HepG2 (cell line): Measurements from ENCODE around the gene ZNF428. TPM values are rescaled to one million over a fixed set of nuclear protein-coding genes. Genes with fewer than 3 reads are reported as not detected.

ENCODE experiments used
- DPF2 ChIP-seq: sonication (generic); formaldehyde crosslinking; IDR thresholded peaks from 2 replicates; pipeline ENCODE4 v1.4.0; 2020; ENCODE audit warnings: mild to moderate bottlenecking, low read depth, missing genetic modification reagents, borderline replicate concordance
- ELF1 ChIP-seq: sonication (generic); formaldehyde crosslinking; IDR thresholded peaks from 2 replicates; pipeline ENCODE4 v1.4.0; 2020; ENCODE audit warnings: missing genetic modification reagents
- ESRRA ChIP-seq: sonication (generic); formaldehyde crosslinking; IDR thresholded peaks from 2 replicates; pipeline ENCODE4 v1.5.1; 2020; ENCODE audit warnings: mild to moderate bottlenecking, low read depth, missing genetic modification reagents
- ETV6 ChIP-seq: sonication (generic); formaldehyde crosslinking; conservative IDR thresholded peaks from 2 replicates; pipeline ENCODE4 v1.4.0; 2020; ENCODE audit warnings: missing genetic modification reagents
- GATA4 ChIP-seq: sonication (generic); IDR thresholded peaks from 2 replicates; pipeline ENCODE4 v1.6.1; 2016; ENCODE audit warnings: antibody characterized with exemption, low read depth, borderline replicate concordance
- GATAD1 ChIP-seq: IDR thresholded peaks from 2 replicates; pipeline ENCODE4 v1.6.1; 2016; ENCODE audit warnings: missing genetic modification reagents, missing compliant biosample characterization
- MZF1 ChIP-seq: sonication (generic); formaldehyde crosslinking; IDR thresholded peaks from 2 replicates; pipeline ENCODE4 v1.8.1; 2023; ENCODE audit warnings: mild to moderate bottlenecking, missing genetic modification reagents, borderline replicate concordance
- PRDM10 ChIP-seq: sonication (generic); formaldehyde crosslinking; IDR thresholded peaks from 2 replicates; pipeline ENCODE4 v1.4.0; 2020; ENCODE audit warnings: low read depth, missing genetic modification reagents
- ZBTB7B ChIP-seq: sonication (generic); formaldehyde crosslinking; IDR thresholded peaks from 2 replicates; pipeline ENCODE4 v1.4.0; 2020; ENCODE audit warnings: missing genetic modification reagents
- ZNF136 ChIP-seq: sonication (generic); formaldehyde crosslinking; IDR thresholded peaks from 2 replicates; pipeline ENCODE4 v1.8.1; 2022; ENCODE audit warnings: low read depth, mild to moderate bottlenecking, moderate library complexity, missing genetic modification reagents
- ZNF34 ChIP-seq: sonication (generic); formaldehyde crosslinking; IDR thresholded peaks from 2 replicates; pipeline ENCODE4 v1.4.0; 2020; ENCODE audit warnings: mild to moderate bottlenecking, missing genetic modification reagents, borderline replicate concordance
- ZNF350 ChIP-seq: sonication (generic); formaldehyde crosslinking; IDR thresholded peaks from 2 replicates; pipeline ENCODE4 v1.4.0; 2020; ENCODE audit warnings: mild to moderate bottlenecking, low read depth, missing genetic modification reagents, borderline replicate concordance
- ZNF709 ChIP-seq: sonication (generic); formaldehyde crosslinking; IDR thresholded peaks from 2 replicates; pipeline ENCODE4 v1.5.0; 2020; ENCODE audit warnings: mild to moderate bottlenecking, missing genetic modification reagents
- ZXDC ChIP-seq: sonication (generic); formaldehyde crosslinking; IDR thresholded peaks from 2 replicates; pipeline ENCODE4 v1.5.0; 2020; ENCODE audit warnings: mild to moderate bottlenecking, missing genetic modification reagents
- polyA plus RNA-seq, 8 experiments: library from polyadenylated mRNA; depleted of rRNA in 3 of 8; stranded (reverse) in 7 of 8; unstranded in 1 of 8; fragments of >200 nt; fragmentation: Illumina TruSeq in 4 of 8; extraction: Trizol in 4 of 8; gene quantifications; 2 replicates each; pipeline versions ENCODE4 v1.2.1 to v1.2.3, GENCODE V29; 2011 to 2016; ENCODE audit warnings: low read depth in 4 of 8, missing spikeins in 1 of 8, mixed read lengths in 1 of 8; ENCODE audit not compliant: insufficient read depth in 1 of 8
- total RNA-seq, 5 experiments: library from RNA; depleted of rRNA; stranded (reverse); fragments of >200 nt; fragmentation: Illumina TruSeq; extraction: Trizol; gene quantifications; 2 replicates each; pipeline ENCODE4 v1.2.3, GENCODE V29; 2016; ENCODE audit warnings: low read depth in 1 of 5
- TF ChIP-seq, protein P1 (sequence below): sonication (generic); formaldehyde crosslinking; IDR thresholded peaks from 2 replicates; pipeline ENCODE4 v1.5.1; 2020; ENCODE audit warnings: missing genetic modification reagents, mild to moderate bottlenecking, borderline replicate concordance
- TF ChIP-seq, protein P2 (sequence below): sonication (generic); formaldehyde crosslinking; conservative IDR thresholded peaks from 2 replicates; pipeline ENCODE4 v1.8.0; 2022; ENCODE audit warnings: mild to moderate bottlenecking, moderate library complexity, missing genetic modification reagents

Gene ZNF428
- total and polyA plus RNA-seq, 2 of the 13 experiments (the other 11 are each of a cell fraction or from before 2014, with no cell fraction given) = 10.4 to 26.9 TPM

DNA sequence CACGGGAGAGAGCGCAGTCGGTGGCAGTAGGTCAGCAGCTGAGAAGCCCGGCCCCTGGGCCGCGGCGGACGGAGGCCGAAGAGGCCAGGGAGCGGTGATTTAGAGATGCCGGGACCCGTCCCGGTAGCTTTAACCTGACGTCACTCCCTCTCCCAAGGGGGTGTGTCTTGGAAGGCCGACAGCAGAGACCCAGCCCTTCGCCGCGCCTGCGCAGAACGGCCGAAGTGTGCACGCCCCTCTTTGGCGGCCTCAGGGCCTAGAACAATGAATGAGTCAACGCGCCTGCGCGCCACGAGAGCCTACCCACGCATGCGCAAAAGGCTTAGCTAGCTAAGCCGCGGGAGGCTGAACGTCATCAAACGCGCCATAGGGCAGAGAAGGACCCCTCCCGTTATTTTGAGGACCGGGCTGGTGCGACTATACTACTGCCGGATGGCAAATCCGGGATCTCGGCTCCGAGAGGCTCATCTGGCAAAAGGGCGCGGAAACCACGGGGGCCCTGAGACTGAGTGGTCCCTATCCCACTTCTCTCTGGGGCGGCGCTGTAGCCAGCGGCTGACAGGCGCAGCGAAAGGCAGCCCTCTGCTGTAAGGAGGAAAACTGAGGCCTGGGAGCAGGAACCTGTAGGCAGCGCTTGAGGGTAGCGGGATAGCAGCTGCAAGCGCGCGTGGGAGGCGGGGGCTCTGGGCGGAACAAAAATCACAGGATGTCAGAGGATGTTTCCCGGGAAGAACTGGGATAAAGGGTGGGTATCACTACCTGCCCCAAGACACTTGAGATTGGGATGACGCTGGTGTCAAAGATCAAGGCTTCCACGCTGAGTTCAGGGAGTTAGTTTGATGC lies 23.2 kb downstream of the ZNF428 start, which contains the start of the genes IRGQ and ZNF576 (continued):
- peak; percentile 82; the same call in 1 of the 2 replicates for TF ChIP-seq ZNF350 (CRISPR knock-in tag)
- peak; percentile 55; the same call in 1 of the 2 replicates for TF ChIP-seq PRDM10
- peak; percentile 49; the same call in 1 of the 2 replicates for TF ChIP-seq ESRRA (CRISPR knock-in tag)
- TF ChIP-seq DPF2 = no peak
- TF ChIP-seq ZNF709 (CRISPR knock-in tag) = no peak
- TF ChIP-seq ZNF136 (CRISPR knock-in tag) = peak; percentile 80
- TF ChIP-seq GATAD1 (CRISPR knock-in tag) = peak; percentile 99
- TF ChIP-seq, protein P1, sequence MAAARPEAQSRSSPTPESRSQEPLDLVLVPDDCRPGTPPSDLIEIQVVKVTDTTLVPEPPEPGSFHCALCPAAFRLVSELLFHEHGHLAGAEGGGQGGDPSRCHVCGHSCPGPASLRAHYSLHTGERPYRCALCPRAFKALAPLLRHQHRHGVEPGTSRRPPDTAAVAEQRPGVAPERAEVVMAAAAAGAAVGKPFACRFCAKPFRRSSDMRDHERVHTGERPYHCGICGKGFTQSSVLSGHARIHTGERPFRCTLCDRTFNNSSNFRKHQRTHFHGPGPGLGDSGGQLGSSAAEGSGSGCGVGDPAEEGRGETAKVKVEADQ = peak; percentile 77; the same call in 1 of the 2 replicates
- TF ChIP-seq MZF1 (CRISPR knock-in tag) = no peak
- TF ChIP-seq ETV6 = no peak
- TF ChIP-seq ZXDC (CRISPR knock-in tag) = no peak
- 0 out of 2 replicates have a peak, but pooled peaks have one; percentile 26 for TF ChIP-seq GATA4
- TF ChIP-seq ZNF34 (CRISPR knock-in tag) = no peak
- peak; percentile 68 for TF ChIP-seq ELF1 (CRISPR knock-in tag)
- TF ChIP-seq, protein P2, sequence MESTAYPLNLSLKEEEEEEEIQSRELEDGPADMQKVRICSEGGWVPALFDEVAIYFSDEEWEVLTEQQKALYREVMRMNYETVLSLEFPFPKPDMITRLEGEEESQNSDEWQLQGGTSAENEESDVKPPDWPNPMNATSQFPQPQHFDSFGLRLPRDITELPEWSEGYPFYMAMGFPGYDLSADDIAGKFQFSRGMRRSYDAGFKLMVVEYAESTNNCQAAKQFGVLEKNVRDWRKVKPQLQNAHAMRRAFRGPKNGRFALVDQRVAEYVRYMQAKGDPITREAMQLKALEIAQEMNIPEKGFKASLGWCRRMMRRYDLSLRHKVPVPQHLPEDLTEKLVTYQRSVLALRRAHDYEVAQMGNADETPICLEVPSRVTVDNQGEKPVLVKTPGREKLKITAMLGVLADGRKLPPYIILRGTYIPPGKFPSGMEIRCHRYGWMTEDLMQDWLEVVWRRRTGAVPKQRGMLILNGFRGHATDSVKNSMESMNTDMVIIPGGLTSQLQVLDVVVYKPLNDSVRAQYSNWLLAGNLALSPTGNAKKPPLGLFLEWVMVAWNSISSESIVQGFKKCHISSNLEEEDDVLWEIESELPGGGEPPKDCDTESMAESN (CRISPR knock-in tag) = peak; percentile 34
- 0 out of 2 replicates have a peak, but pooled peaks have one; percentile 23 for TF ChIP-seq ZBTB7B
